Prostate gland (tissue), 2 donors: Measurements from ENCODE around the gene ZNF487. TPM values are rescaled to one million over a fixed set of nuclear protein-coding genes. Genes with fewer than 3 reads are reported as not detected.

ENCODE experiments used
- DNase-seq: peaks from one replicate; pipeline ENCODE4 v3.0.0-alpha.2; 2019; ENCODE audit warnings: low spot score
- H3K27ac ChIP-seq, 2 donors: fragments of 200-600 bp; sonication (generic); 2 replicates each; pipeline ENCODE4 v1.5.1; 2017 to 2019
- H3K27me3 ChIP-seq: fragments of 200-600 bp; sonication (generic); replicated peaks from 2 replicates; pipeline ENCODE4 v1.5.1; 2019; ENCODE audit not compliant: insufficient read depth
- H3K36me3 ChIP-seq, 2 donors: fragments of 200-600 bp; sonication (generic); 1 replicate in 1 of 2; 2 replicates in 1 of 2; pipeline versions ENCODE4 v1.5.1 to v1.8.1; 2017 to 2019
- H3K4me1 ChIP-seq: fragments of 200-600 bp; sonication (generic); replicated peaks from 2 replicates; pipeline ENCODE4 v1.5.1; 2019
- H3K4me3 ChIP-seq, 2 donors: fragments of 200-600 bp; sonication (generic); 2 replicates each; pipeline ENCODE4 v1.5.1; 2017 to 2019
- H3K9me3 ChIP-seq: fragments of 200-600 bp; sonication (generic); 2 replicates; pipeline ENCODE4 v1.5.1; 2017
- CTCF ChIP-seq, 4 experiments: fragments of 200-600 bp in 2 of 4; fragments of 450-650 bp in 2 of 4; sonication (generic) in 2 of 4; IDR thresholded peaks; 1 replicate in 3 of 4; 2 replicates in 1 of 4; pipeline ENCODE4 v1.5.1; 2016 to 2019; ENCODE audit warnings: antibody characterized with exemption in 4 of 4, mild to moderate bottlenecking in 2 of 4, moderate library complexity in 2 of 4
- POLR2A ChIP-seq: fragments of 450-650 bp; IDR thresholded peaks from one replicate; pipeline ENCODE4 v1.6.1; 2016; ENCODE audit warnings: antibody characterized with exemption, mild to moderate bottlenecking
- POLR2AphosphoS5 ChIP-seq: sonication (generic); formaldehyde crosslinking; IDR thresholded peaks from one replicate; pipeline ENCODE4 v1.6.1; 2017; ENCODE audit warnings: antibody characterized with exemption
- WGBS: methylation state at CpG from one replicate; pipeline ENCODE4 v1.1.5; 2018; 5-methylcytosine and 5-hydroxymethylcytosine counted together
- intact Hi-C: fragments of 100-400 bp; cut with DNase I; formaldehyde crosslinking; loops from one replicate; pipeline ENCODE4 v1.14.2; 2022
- total RNA-seq, 2 donors: library from RNA; depleted of rRNA; stranded (reverse); fragments of >200 nt; gene quantifications; one replicate each; pipeline ENCODE4 v1.1.0, GENCODE V29; 2016

Gene ZNF487
- total RNA-seq, 2 donors from 2014 or later = 6.6 to 12.5 TPM

DNA sequence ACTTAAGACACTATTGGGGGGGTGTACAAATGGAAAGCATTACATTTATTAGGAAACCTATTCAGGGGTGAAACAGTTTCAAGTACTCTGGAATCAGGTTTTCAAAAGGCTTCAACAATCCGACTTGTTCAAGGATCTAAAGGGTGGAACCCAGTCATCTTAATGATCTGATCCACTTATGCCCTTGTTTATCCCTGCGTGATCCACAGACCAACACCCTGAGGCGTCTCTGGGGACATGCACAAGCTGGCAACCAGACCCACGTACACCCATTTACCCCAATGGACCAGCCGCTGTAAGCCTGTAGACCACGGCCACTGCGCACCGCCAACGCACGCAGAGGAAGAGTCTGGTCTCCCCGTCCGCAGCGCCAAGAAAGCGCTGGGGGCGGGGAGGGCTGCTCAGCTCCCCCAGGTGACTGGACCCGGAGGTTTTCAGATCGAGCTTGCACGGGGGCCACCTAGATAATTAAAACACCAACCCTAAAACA is 41.3 kb upstream of the ZNF487 start:
- Histone ChIP-seq H3K4me3 (peak overlapping the region; percentile 71 to 90), H3K36me3 (peaks cover 0 to 25% of the 10 kb centered on the region in 2 donors), H3K9me3 (no peaks in the 10 kb centered on the region), H3K4me1 (peaks cover 5% of the 10 kb centered on the region), H3K27me3 (no peaks in the 10 kb centered on the region), H3K27ac (peak overlapping the region; percentile 99 to 100)
- no peak for DNase-seq
- intact Hi-C loops = no loop called here
- WGBS = 11% methylated on average over 18 of the region's 18 CpGs
- TF ChIP-seq POLR2A = no peak
- no peak for TF ChIP-seq POLR2AphosphoS5
- TF ChIP-seq CTCF (IDR thresholded peaks at IDR 0.05) = no peak

GRCh38 chr10:43396061-43396927 is 40.6 kb upstream of the ZNF487 start:
- H3K4me1 ChIP-seq = peaks cover 3% of the 10 kb centered on the region
- TF ChIP-seq POLR2A (peak; percentile 31), POLR2AphosphoS5 (peak; percentile 36), CTCF (IDR thresholded peaks at IDR 0.05) (no peak)
- intact Hi-C loops = no loop called here

DNA sequence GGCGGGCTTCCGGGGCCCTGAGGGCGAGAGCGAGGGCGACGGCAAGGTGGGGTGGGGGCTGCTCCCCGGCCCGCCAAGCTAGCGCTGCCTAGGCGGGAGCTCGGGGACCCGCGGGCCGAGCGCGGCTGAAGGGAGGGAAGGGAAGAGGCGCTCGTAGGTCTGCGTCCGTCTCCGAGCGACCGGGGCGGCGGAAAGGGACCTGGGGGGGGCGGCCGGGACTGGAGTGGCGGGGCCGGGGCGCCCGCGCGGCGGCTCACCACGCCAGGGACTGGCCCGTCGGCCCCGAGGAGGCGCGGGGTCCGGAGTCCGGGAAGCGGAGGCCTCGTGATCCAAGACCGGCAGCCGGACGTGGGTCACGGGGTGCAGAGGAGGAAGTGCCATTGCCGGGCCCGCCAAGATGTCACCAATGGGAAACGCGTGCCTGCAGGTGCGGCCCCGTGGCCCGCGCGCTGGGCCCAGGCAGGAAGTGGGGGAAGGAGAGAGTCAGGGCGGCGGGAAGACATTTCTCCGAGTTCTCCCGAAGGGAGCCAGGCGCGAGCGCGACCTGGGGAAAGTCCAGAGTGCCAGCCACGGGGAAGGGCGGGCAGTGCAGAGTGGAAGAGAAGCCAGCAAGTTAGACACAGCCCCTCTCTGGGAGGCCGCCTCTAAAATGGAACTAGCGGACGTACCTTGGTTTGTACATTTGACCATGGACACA is 39.8 kb upstream of the ZNF487 start:
- intact Hi-C loops = no loop called here
- no peaks in the 10 kb centered on the region for H3K27me3 ChIP-seq
- WGBS = under 1% methylated on average over 53 of the region's 70 CpGs
- H3K4me1 ChIP-seq = peaks cover 3% of the 10 kb centered on the region
- peak; percentile 89 for DNase-seq
- H3K27ac ChIP-seq = peak overlapping the region; percentile 99 to 100
- no peaks in the 10 kb centered on the region for H3K9me3 ChIP-seq
- TF ChIP-seq CTCF (IDR thresholded peaks at IDR 0.05) = peak in 1 of 4 experiments; percentile 7
- TF ChIP-seq POLR2A = peak; percentile 54
- peak; percentile 84 for TF ChIP-seq POLR2AphosphoS5
- peak overlapping the region; percentile 71 to 90 for H3K4me3 ChIP-seq
- H3K36me3 ChIP-seq = peaks cover 0 to 11% of the 10 kb centered on the region in 2 donors

More at GRCh38 chr10:43396061-43396927, 40.6 kb upstream of the ZNF487 start:
- no peaks in the 10 kb centered on the region for H3K9me3 ChIP-seq
- H3K36me3 ChIP-seq = peaks cover 0 to 18% of the 10 kb centered on the region in 2 donors
- peak overlapping the region; percentile 71 to 90 for H3K4me3 ChIP-seq
- WGBS = 1% methylated on average over 43 of the region's 71 CpGs
- no peaks in the 10 kb centered on the region for H3K27me3 ChIP-seq
- peak; percentile 88 for DNase-seq
- peak overlapping the region; percentile 99 to 100 for H3K27ac ChIP-seq

DNA sequence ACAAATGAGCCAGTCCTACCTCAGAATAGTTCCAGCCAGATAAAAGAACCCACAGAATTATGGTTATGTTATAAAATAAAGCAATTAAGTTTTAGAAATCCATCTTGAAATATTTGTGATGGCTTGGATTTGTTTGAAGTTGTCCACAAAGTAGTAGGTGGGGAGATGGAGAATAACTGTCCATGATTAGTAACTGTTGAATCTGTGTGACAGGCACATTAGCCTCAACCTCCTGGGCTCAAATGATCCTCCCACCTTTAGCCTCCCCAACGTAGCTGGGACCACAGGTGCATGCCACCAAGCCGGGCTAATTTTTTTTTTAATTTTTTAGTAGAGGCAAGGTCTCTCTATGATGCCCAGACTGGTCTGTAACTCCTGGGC is 38.0 kb upstream of the ZNF487 start:
- peaks cover 3% of the 10 kb centered on the region for H3K4me1 ChIP-seq

More for the DNA sequence above, 38.0 kb upstream of the ZNF487 start:
- DNase-seq = no peak
- H3K27ac ChIP-seq = no peak overlapping the region
- 62% methylated on average over 2 of the region's 2 CpGs for WGBS
- no peak overlapping the region for H3K4me3 ChIP-seq
- H3K27me3 ChIP-seq = no peaks in the 10 kb centered on the region
- no peaks in the 10 kb centered on the region for H3K36me3 ChIP-seq
- TF ChIP-seq POLR2AphosphoS5 (no peak), POLR2A (no peak), CTCF (IDR thresholded peaks at IDR 0.05) (no peak)
- no peaks in the 10 kb centered on the region for H3K9me3 ChIP-seq
- intact Hi-C loops = no loop called here
